IPS DF 4.7 (cell line): ENCODE data around the gene PLAAT3.
"Not testable (repeated sequence)": the region's sequence is repeated elsewhere in the genome, so short reads cannot be mapped to it uniquely, and the experiment has no call there.

ENCODE experiments used
- DNase-seq: peaks from one replicate; pipeline ENCODE4 v3.0.0-alpha.2; 2013; ENCODE audit warnings: low spot score; ENCODE audit errors: extremely low read depth

PLAAT3 gene

DNA sequence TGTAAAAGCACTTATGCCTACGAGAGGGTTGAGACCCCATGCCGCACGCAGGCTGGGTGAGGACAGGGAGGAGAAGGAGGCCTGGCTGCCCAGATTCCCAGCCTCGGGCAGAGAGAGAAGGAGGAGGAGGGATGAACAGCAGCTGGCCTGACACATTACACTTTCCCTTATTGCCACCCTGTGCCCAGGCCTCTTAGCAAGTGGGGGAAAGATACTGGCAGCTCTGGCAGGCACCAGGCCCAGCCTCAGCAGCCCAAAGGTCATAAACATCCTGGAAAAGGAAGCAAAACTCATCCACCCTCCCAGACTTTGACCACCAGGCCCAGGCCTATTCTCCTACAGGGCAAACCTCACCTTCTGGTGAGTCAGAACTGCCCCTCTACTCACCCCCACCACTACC lies 4.7 kb downstream of the PLAAT3 start:
- DNase-seq, result no peak

GRCh38 chr11:63608353-63609345 lies 5.6 kb downstream of the PLAAT3 start:
- DNase-seq, result no peak

- no peak for DNase-seq
Observed at GRCh38 chr11:63603180-63603518, 11.1 kb downstream of the PLAAT3 start.

DNA sequence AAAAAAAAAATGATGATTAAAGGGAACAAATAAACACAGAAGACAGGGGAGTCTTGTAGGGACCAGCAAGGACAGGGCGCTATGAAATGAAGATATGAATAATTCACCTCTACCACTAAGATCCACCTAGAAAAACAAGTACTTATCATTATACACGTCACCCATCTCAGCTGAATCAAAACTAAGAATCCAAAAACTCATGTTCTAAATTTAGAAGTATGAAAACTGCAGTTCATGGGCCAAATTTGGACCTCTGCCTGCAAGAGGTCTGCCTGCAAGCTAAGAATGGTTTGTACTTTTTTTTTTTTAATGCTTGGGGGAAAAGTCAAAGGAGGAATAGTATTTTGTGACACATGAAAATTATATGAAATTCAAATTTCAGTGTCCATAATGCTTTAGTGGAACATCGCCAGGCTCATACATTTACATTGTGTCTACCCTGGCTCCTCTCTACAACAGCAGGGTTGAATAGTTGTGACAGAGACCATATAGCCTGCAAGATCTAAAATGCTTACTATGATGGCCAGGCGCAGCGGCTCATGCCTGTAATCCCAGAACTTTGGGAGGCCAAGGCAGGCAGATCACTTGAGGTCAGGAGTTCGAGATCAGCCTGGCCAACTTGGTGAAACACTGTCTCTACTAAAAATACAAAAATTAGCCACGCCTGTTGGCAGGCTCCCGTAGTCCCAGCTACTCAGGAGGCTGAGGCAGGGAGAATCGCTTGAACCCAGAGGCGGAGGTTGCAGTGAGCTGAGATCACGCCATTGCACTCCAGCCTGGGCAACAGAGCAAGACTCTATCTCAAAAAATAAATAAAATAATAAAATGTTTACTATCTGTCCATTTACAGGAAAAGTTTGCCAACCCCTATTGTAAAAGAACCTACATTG lies 11.7 kb downstream of the PLAAT3 start:
- DNase-seq, result not testable (repeated sequence)

DNA sequence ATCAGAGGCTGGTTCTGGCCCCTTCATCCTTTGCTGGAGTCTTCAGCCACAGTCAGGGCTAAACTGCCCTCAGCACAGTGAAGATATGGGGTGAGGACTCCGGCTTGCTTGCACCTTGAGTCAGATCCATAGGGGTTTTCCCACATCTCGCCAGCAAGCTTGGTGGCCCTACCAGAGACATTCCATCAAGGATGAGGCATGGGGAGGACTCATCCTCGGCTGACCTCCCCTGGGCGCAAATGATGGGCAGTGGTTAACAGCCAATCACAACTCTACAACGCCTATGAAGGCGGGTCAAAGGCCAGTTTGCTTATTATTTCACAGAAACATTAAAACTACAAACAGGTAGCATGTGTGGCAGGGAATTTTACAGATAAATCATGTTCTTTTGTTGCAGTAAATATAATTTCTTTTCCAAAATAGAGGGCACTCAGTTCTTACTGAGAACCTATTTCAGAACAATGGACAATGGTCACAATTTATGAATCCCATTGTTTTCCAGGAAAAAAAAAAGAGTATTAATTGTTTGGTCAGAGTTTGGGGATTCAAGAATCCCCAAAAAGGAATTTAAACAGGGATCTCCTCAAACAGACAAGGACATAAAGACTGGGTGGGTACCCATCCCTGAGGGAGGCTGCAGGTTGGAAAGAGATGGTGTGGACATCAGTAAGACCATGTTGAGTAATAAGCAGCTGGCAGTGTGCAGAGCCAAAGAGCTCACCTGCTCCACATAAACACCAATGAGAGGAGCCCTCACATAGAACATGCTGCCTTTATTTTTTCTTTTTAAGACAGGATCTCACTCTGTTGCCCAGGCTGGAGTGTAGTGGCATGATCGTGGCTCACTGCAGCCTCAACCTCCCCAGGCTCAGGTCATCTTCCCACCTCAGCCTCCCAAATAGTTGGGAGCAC lies 14.8 kb downstream of the PLAAT3 start:
- DNase-seq, result no peak

- no peak for DNase-seq
Observed at GRCh38 chr11:63598556-63598955, 15.7 kb downstream of the PLAAT3 start.

DNA sequence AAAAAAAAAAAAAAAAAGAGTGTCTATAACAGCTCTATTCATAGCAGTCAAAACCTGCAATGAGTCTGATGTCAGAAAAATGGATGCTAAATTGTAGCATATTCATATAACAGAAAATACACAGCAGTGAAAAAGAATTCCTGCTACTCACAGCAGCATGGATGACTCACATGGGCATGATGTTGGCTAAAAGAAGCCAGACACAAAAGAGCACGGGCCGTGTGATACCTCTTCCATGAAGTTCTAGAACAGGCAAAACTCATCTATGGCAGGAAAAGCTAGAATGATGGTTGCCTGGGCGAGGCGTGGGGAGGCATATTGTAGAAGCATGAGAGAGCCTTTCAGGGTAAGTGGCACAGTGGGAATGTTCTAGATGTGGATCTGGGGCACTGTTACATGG lies 18.9 kb downstream of the PLAAT3 start:
- DNase-seq, result no peak

DNA sequence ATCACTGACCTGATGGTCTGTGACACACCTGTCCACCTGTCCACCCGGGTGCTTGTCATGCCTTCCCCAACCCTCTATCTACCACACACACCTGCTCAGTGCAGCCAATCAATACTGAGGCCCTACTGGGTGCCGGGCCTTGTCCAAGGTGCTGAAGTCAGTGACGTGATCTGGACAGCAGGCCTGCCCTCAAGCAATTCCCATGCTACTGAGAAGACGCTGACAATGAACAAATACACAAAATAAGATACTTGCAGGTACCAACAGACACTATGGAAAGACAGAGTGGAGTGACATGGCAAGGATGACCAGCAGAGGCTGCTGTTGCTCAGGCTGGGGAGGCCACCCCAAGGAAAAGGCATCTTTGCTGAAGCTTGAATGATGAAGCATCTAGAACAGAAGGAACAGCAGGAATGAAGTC lies 21.2 kb downstream of the PLAAT3 start:
- no peak for DNase-seq

DNA sequence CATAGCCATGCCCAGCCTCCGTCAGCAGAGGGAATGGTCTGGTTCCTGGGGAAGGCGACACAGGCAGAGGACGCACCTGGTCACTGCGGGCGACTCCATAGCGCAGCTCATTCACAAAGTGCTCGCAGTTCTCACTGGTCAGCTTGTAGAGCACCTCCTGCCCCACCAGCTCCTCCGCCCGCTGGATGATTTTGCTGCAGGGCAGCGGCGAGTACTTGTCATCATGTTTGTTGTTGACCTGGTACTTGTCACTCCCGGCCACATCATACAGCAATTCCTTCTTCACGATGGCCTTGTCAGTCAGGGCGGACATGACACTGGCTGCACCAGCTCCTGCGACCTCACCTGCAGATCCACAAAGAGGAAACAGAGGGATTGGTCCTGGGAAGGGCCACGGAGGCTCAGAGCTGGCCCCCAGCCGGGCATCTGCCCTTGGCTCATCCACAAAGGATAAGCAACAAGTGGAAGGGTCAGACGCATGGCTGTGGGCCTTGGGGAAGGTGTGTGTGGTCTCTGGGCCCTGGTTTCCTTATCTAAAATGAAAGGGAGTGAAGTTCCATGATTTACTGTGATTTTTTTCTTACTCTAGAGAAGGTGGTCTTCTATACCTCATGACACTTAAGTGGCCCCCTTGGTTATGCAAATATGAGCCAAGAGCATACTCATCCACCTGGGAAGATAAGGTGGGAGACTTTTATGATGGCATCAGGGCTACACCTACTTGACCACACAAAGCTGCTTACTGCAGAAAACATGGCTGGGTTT lies 24.0 kb downstream of the PLAAT3 start:
- no peak for DNase-seq

- no peak for DNase-seq
Observed at GRCh38 chr11:63589000-63589399, 25.2 kb downstream of the PLAAT3 start.

GRCh38 chr11:63586451-63587166 lies 27.6 kb downstream of the PLAAT3 start:
- no peak for DNase-seq

GRCh38 chr11:63583357-63583677 lies 30.9 kb downstream of the PLAAT3 start:
- DNase-seq, result no peak

GRCh38 chr11:63581224-63581623 lies 33.0 kb downstream of the PLAAT3 start:
- not testable (repeated sequence) for DNase-seq

DNA sequence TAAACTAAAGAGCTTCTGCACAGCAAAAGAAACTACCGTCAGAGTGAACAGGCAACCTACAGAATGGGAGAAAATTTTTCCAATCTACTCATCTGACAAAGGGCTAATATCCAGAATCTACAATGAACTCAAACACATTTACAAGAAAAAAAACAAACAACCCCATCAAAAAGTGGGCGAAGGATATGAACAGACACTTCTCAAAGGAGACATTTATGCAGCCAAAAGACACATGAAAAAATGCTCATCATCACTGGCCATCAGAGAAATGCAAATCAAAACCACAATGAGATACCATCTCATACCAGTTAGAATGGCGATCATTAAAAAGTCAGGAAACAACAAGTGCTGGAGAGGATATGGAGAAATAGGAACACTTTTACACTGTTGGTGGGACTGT lies 35.4 kb downstream of the PLAAT3 start:
- not testable (repeated sequence) for DNase-seq

- no peak for DNase-seq
Observed at GRCh38 chr11:63574856-63575602, 39.2 kb downstream of the PLAAT3 start.

DNA sequence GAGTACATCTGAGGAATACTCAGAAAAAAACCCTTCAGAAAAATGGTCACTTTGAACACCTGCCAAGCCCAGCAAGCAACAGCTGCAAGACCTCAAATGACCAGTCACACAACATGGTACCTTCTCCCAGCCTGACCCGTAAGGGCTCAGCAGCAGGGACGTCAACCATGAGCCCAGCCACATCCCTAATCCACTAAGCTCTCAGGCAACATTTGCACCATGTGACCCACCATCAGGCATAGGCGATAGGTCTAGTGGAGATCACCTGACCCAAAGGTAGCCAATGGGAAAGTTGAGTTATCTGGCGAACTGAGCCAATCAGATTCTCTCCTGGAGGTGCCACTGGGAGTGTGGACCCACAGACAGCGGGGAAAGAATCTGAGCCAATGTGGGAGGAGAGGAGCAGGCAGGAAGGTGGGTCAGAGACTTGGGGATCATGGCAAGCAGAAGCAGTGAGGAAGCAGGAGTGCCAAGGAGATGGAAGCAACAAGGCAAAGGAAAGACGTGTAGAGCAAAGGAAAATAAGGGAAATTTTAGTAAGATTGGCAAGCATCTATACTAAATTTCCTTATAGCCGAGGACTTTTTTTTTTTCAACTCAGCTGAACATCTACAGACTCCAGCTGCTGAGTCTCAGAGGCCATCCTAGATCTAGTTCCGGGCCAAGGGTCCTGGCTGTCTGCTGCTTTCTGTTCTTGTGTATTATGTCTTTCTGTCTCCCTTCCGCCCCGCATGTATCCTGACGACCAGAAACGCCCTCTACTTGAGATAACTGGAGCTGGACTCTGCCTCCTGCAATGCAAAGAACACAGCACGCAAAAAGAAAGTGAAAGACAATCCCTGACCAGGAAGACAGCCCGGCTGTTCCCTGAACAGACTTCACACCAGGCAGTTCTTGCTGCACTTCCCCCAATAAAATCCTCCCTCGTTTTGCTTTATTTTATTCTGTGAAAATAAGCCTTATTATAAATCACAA lies 40.1 kb downstream of the PLAAT3 start:
- DNase-seq, result no peak

DNA sequence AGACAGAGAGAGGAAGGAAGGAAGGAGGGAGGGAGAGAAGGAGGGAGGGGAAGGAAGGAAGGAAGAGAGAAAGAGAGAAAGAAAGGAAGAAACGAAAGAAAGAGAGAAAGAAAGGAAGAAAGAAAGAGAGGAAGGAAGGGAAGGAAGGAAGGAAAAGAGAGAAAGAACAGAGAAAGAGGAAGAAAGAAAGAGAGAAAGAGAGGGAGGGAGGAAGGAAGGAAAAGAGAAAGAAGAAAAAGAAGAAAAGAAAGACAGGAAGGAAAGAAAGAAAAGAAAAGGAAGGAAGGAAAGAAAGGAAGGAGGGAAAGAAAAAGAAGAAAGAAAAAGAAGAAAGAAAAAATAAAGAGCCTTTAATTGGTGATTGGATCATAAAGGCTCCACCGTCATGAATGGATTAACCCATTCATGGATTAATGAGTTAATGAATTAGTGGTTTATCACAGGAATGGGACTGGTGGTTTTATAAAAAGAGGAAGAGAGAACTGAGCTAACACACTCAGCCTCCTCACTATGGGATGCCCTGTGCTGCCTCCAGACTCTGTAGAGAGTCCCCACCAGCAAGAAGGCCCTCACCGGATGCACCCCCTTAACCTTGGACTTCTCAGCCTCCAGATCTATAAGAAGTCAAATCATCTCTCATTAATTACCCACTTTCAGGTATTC lies 42.1 kb downstream of the PLAAT3 start:
- no peak for DNase-seq
